Heart left ventricle (tissue), 16 donors: ENCODE measurements around the gene SLIT1. TPM values are rescaled to one million over a fixed set of nuclear protein-coding genes. Genes with fewer than 3 reads are reported as not detected.

Source experiments
- ATAC-seq, 4 donors: fragments of 200-7000 bp; cut with Tn5 transposase; one replicate each; pipeline ENCODE4 v1.9.1; 2020 to 2022; ENCODE audit warnings: moderate library complexity in 4 of 4, mild to moderate bottlenecking in 3 of 4, moderate number of reproducible peaks in 1 of 4
- DNase-seq, 5 donors: peaks; one replicate each; pipeline ENCODE4 v3.0.0-alpha.2; 2020
- H3K27ac ChIP-seq, 12 donors: fragments of 200-600 bp; sonication (generic) in 4 of 12; one replicate each; pipeline versions ENCODE4 v1.5.0 to v1.8.0; 2016 to 2022; ENCODE audit warnings: mild to moderate bottlenecking in 2 of 12
- H3K27me3 ChIP-seq, 9 donors: fragments of 200-600 bp; sonication (generic) in 2 of 9; one replicate each; pipeline versions ENCODE4 v1.5.1 to v1.8.0; 2016 to 2022; ENCODE audit warnings: mild to moderate bottlenecking in 3 of 9
- H3K36me3 ChIP-seq, 9 donors: fragments of 200-600 bp; sonication (generic) in 2 of 9; one replicate each; pipeline versions ENCODE4 v1.5.0 to v1.8.0; 2018 to 2022; ENCODE audit warnings: mild to moderate bottlenecking in 2 of 9
- H3K4me1 ChIP-seq, 12 donors: fragments of 200-600 bp; sonication (generic) in 4 of 12; one replicate each; pipeline versions ENCODE4 v1.5.0 to v1.8.0; 2016 to 2022; ENCODE audit warnings: mild to moderate bottlenecking in 3 of 12
- H3K4me3 ChIP-seq, 12 donors: fragments of 200-600 bp; sonication (generic) in 4 of 12; one replicate each; pipeline versions ENCODE4 v1.5.0 to v1.8.0; 2017 to 2022; ENCODE audit warnings: mild to moderate bottlenecking in 9 of 12, moderate library complexity in 4 of 12
- H3K9me3 ChIP-seq, 12 donors: fragments of 200-600 bp; sonication (generic) in 4 of 12; one replicate each; pipeline versions ENCODE4 v1.5.0 to v1.8.0; 2016 to 2022; ENCODE audit warnings: mild to moderate bottlenecking in 1 of 12
- CTCF ChIP-seq, 12 donors: fragments of 200-600 bp; sonication (generic) in 4 of 12; IDR thresholded peaks; one replicate each; pipeline versions ENCODE4 v1.5.0 to v1.8.0; 2018 to 2022; ENCODE audit warnings: antibody characterized with exemption in 12 of 12, mild to moderate bottlenecking in 5 of 12
- POLR2A ChIP-seq, 2 donors: fragments of 450-650 bp; IDR thresholded peaks; one replicate each; pipeline ENCODE4 v1.6.1; 2017; ENCODE audit warnings: antibody characterized with exemption in 2 of 2, mild to moderate bottlenecking in 2 of 2, moderate library complexity in 2 of 2
- WGBS, 4 donors: extraction: QIAGEN DNeasy Blood & Tissue Kit in 2 of 4; methylation state at CpG; one replicate each; pipeline versions ENCODE4 v1.1.5 to v1.1.7; 2013 to 2018; 5-methylcytosine and 5-hydroxymethylcytosine counted together
- intact Hi-C, 10 donors: fragments of 100-400 bp; cut with DNase I; formaldehyde crosslinking; loops; one replicate each; pipeline versions ENCODE4 v1.11.1 to v1.14.2; 2022
- polyA plus RNA-seq, 2 donors: library from polyadenylated mRNA; stranded (reverse); fragments of 200-250 nt; gene quantifications; one replicate each; pipeline ENCODE4 v1.2.3, GENCODE V29; 2013
- total RNA-seq, 9 donors: library from RNA; depleted of rRNA in 2 of 9; stranded (reverse); fragments of >200 nt in 2 of 9; fragmentation: NEBNext Ultra II Directional in 3 of 9; extraction: Animal tissue kit (Norgen Biotek cat#: 25700) in 3 of 9; gene quantifications; one replicate each; pipeline versions ENCODE4 v1.1.0 to v1.2.4, GENCODE V29; 2016 to 2023
- donor health status: ischemic (EF 13 %, LVEDD 7.1; RV severe dilation, severe dysfunction).
- donor health status: healthy with polysubstance abuse.
- donor health status: DM: no; HTN: yes; CAD: no.
- donor health status: DM: no; HTN: no; CAD: no.
- donor health status: ischemic (EF 25% LVEDD 6.9; RV normal size, moderate dysfunction).
- donor health status: ischemic (EF 25% LVEDD 5.7; RV mildly dilated, moderate dysfunction).
- donor health status: healthy.
- donor health status: DM: yes; HTN: yes; CAD: no.
- donor health status: ischemic (EF 35%, LVEDD 5.7; RV mildly dilated, moderate dysfunction).
- donor health status: nonischemic (EF 11% LVEDD 7.7; RV severe dilation, severe dysfunction).
- donor health status: DM: yes; HTN: yes; CAD: no.
- donor health status: PGD.
- donor health status: ischemic (EF 29% LVEDD 5.4; RV normal size, mild dysfunction).
- donor health status: nonischemic (EF 23%, LVEDD 6.1; RV moderate dilation, normal function).

The SLIT1 gene
- total and polyA plus RNA-seq, 11 donors = 0.04 to 0.61 (median 0.12) TPM

DNA sequence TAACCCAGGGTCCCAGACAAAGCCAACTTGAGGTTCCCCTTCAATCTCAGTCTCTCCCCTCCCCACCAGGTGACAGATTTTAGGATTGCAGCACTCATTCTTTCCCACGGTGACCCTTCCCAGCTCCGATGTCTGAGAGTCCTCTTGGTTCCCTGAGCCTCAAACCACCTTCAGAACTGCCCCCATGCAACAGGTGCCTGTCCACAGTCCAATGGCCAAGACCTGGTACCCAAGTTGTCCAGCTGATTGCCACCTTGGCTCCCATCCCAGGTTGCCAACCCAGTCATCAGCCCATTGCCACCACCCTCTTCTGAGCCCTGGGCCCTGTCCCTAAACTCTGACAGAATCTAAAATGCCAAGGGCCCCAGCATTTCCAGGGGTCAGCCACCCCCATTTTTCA, 53.5 kb downstream of the SLIT1 start:
- TF ChIP-seq POLR2A (IDR thresholded peaks at IDR 0.05) (no peak), CTCF (IDR thresholded peaks at IDR 0.05) (no peak)
- Histone ChIP-seq H3K27me3 (peaks cover 0 to 26% (median 0%) of the 10 kb centered on the region in 9 donors), H3K36me3 (no peaks in the 10 kb centered on the region), H3K9me3 (no peaks in the 10 kb centered on the region), H3K4me1 (peaks cover 0 to 12% (median 0%) of the 10 kb centered on the region in 12 donors), H3K4me3 (no peak overlapping the region), H3K27ac (no peak overlapping the region)
- DNase-seq (no peak), ATAC-seq (no peak)
- intact Hi-C loops = no loop called here
- 76 to 97% (median 90%) methylated on average over 2 of the region's 2 CpGs for WGBS, 4 donors

- DNase-seq = no peak
- peaks cover 0 to 24% (median 0%) of the 10 kb centered on the region in 9 donors for H3K27me3 ChIP-seq
Observed at GRCh38 chr10:97131666-97132065, 54.1 kb downstream of the SLIT1 start.

DNA sequence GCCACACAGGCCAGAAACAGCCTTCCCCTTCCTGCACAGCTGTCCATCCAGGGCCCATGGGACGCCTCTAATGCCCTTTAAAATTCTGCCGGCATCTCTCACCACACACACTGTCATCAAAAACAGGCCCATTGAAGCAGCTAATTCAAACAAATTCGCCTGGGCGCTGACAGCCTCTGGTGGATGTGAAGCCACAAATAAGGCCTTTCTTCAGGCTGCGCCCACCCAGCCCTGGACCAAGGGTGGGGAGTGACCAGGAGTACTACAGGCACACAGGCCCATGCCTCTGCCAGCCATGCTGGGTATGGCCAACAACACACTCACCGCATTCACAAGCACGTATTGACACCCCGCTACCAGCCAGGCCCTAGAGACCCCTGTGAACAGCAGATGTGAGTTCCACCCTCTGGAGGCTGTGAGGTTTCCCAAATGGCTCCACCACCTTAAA, 54.6 kb downstream of the SLIT1 start:
- DNase-seq (no peak), ATAC-seq (no peak)
- Histone ChIP-seq H3K36me3 (no peaks in the 10 kb centered on the region), H3K4me1 (peaks cover 0 to 12% (median 0%) of the 10 kb centered on the region in 12 donors), H3K4me3 (no peak overlapping the region), H3K9me3 (no peaks in the 10 kb centered on the region), H3K27me3 (peaks cover 0 to 19% (median 0%) of the 10 kb centered on the region in 9 donors), H3K27ac (no peak overlapping the region)
- 77 to 87% (median 81%) methylated on average over 8 of the region's 8 CpGs for WGBS, 4 donors
- no peak for TF ChIP-seq CTCF (IDR thresholded peaks at IDR 0.05)
- TF ChIP-seq POLR2A (IDR thresholded peaks at IDR 0.05) = no peak
- intact Hi-C loops = no loop called here

More at GRCh38 chr10:97131666-97132065, 54.1 kb downstream of the SLIT1 start:
- 39 to 51% (median 47%) methylated on average over 9 of the region's 9 CpGs for WGBS, 4 donors
- intact Hi-C loops = no loop called here
- Histone ChIP-seq H3K4me1 (peaks cover 0 to 12% (median 0%) of the 10 kb centered on the region in 12 donors), H3K9me3 (no peaks in the 10 kb centered on the region), H3K27ac (no peak overlapping the region), H3K36me3 (no peaks in the 10 kb centered on the region), H3K4me3 (no peak overlapping the region)
- no peak for TF ChIP-seq CTCF (IDR thresholded peaks at IDR 0.05)
- no peak for TF ChIP-seq POLR2A (IDR thresholded peaks at IDR 0.05)
- peak in 1 of 4 donors; percentile 21 for ATAC-seq

DNA sequence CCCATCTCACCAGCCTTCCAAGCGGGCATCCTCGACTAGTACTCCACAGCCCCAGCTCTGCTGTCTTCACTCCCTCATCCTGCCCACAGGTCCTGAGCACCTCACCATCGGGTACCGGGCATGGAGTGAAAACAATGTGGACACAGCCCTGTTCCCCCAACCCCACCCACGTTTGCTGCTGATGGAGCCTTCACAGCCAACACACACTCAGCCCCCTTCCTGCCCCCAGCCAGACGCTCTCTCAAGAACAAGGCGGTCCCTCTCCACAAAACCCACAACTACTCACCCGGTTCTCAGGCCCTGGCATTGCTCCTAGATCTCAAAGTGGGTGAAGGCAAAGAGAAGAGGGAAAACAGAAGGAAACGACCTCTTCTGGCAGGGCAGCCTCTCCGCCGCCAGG, 56.1 kb downstream of the SLIT1 start:
- Histone ChIP-seq H3K36me3 (no peaks in the 10 kb centered on the region), H3K4me1 (peaks cover 0 to 12% (median 0%) of the 10 kb centered on the region in 12 donors), H3K27ac (no peak overlapping the region), H3K4me3 (no peak overlapping the region), H3K9me3 (no peaks in the 10 kb centered on the region), H3K27me3 (peaks cover 0 to 12% (median 0%) of the 10 kb centered on the region in 9 donors)
- WGBS, 4 donors = 39 to 67% (median 56%) methylated on average over 11 of the region's 11 CpGs
- TF ChIP-seq POLR2A (IDR thresholded peaks at IDR 0.05) = no peak
- TF ChIP-seq CTCF (IDR thresholded peaks at IDR 0.05) = no peak
- no peak for DNase-seq
- intact Hi-C loops = no loop called here
- no peak for ATAC-seq
